Measurements from ENCODE around the gene ADD3. TPM values are rescaled to one million over a fixed set of nuclear protein-coding genes. Genes with fewer than 3 reads are reported as not detected.

The ADD3 gene, protein sequence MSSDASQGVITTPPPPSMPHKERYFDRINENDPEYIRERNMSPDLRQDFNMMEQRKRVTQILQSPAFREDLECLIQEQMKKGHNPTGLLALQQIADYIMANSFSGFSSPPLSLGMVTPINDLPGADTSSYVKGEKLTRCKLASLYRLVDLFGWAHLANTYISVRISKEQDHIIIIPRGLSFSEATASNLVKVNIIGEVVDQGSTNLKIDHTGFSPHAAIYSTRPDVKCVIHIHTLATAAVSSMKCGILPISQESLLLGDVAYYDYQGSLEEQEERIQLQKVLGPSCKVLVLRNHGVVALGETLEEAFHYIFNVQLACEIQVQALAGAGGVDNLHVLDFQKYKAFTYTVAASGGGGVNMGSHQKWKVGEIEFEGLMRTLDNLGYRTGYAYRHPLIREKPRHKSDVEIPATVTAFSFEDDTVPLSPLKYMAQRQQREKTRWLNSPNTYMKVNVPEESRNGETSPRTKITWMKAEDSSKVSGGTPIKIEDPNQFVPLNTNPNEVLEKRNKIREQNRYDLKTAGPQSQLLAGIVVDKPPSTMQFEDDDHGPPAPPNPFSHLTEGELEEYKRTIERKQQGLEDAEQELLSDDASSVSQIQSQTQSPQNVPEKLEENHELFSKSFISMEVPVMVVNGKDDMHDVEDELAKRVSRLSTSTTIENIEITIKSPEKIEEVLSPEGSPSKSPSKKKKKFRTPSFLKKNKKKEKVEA
- polyA plus RNA-seq (ENCODE audit: insufficient read length in 4 of 4), result 100 to 1,000 TPM; 230 to 315 (median 268) TPM

DNA sequence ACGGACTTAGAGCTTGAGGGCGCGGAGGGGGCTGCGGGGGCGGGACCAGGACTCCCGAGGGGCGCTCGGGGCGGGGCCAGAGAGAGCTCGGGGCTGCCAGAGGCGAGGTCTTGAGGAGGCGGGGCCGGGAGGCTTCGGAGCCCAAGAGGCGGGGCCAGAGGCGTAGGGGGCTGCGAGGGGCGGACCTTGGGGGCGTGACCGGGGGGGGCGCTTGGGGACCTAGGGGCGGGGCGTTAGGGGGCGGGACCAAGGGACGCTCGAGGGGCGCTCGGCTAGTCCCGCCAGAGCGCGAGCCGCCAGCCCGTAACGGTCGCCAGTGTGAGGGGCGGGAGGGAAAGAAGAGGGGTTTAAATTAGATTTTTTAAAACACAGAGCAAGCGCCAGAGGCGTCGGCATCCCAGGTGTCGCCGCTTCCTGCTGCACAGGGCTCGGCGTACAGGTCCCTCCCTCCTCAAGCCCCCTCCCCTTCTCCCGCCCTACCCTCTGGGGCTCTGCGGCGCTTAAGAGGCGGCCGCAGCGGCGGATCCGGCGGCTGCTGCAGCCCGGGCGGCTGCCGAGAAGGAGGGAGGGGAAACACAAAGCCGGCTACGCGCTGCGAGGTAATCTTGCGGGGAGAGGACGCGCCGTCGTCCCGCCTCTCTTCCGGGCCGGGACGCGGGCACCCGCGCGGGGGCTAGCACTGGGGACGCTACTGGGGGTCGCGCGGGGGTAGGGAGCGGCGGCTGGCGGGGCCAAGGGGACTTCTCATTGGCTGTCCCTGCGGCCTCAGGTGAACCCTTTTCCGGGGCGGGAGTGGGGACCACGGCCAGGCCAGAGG lies at the start of gene ADD3:
ADD3 (plus strand) TSS at position 284 of the 817 bp plus-strand sequence. CDS start 92,670 bp downstream, outside the sequence.
- peak; percentile 86 to 94 (median 90) for DNase-seq (ENCODE audit: low read depth in 4 of 4, low spot score in 2 of 4)

GRCh38 chr10:109958059-109958458 lies 49.7 kb upstream of the ADD3 start:
- DNase-seq (ENCODE audit: low read depth in 4 of 4, low spot score in 2 of 4), result no peak

DNA sequence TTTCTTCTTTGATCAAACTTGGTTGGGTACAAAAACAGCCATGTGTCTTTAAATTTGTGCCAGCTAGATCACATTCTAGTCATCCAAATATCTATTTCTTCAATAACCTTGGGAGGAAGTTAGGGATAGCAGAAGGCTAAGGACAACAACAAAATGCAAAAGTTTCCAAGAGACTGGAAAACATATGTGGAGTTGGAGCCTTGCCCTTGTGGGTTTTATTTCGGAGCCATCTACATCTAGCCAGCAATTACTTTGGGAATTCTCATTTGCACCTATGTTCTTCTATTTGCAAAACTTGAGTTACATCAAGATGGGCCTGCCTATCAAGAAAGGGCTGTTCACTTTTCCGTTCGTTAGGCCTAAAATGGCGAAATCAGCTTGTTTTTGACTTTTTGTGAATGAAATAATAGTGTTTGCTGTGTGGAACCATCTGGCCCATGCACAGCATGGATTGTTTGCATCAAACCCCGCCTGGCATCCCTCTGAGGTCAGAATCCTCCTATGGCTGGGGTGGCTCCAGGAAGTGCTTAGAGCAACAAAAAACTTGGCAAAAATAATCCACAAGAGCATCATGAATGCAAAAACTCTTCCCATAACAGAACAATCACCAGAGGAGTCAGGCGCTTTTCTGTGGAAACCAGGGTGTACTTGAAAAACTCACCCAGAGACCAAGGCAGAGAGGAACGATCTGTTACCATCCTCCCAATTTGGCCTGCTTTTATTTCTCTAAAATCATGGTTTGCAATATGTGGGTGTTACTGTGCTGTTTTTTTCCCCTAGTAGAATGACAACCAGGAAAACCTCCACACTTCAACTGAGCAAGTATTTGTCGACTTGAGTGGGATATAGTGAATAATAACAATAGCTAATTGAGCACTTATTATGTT lies 48.3 kb upstream of the ADD3 start:
- no peak for DNase-seq (ENCODE audit: low read depth in 4 of 4, low spot score in 2 of 4)

GRCh38 chr10:109960682-109961081 lies 47.1 kb upstream of the ADD3 start:
- no peak for DNase-seq (ENCODE audit: low read depth in 4 of 4, low spot score in 2 of 4)

GRCh38 chr10:109961174-109962001 lies 46.4 kb upstream of the ADD3 start:
- no peak for DNase-seq (ENCODE audit: low read depth in 4 of 4, low spot score in 2 of 4)

- DNase-seq (ENCODE audit: low read depth in 4 of 4, low spot score in 2 of 4), result no peak
These were observed 45.5 kb upstream of the ADD3 start for GRCh38 chr10:109962247-109962646.

- no peak for DNase-seq (ENCODE audit: low read depth in 4 of 4, low spot score in 2 of 4)
These were observed 44.3 kb upstream of the ADD3 start for GRCh38 chr10:109963439-109963838.

DNA sequence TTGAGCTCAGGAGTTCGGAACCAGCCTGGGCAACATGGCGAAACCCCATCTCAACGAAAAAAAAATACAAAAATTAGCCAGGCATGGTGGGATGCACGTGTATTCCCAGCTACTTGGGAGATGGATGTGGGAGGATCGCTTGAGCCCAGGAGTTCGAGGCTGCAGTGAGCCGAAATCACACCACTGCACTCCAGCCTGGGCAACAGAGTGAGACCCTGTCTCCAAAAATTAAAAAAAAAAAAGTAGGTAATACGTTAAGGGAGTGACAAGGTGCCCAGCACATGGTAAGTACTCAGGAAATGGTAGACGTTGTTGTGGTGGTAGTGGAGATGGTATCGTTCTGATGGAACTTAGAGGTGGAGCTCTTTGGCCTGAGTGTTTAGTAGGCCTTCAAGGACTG lies 43.5 kb upstream of the ADD3 start:
- no peak for DNase-seq (ENCODE audit: low read depth in 4 of 4, low spot score in 2 of 4)

DNA sequence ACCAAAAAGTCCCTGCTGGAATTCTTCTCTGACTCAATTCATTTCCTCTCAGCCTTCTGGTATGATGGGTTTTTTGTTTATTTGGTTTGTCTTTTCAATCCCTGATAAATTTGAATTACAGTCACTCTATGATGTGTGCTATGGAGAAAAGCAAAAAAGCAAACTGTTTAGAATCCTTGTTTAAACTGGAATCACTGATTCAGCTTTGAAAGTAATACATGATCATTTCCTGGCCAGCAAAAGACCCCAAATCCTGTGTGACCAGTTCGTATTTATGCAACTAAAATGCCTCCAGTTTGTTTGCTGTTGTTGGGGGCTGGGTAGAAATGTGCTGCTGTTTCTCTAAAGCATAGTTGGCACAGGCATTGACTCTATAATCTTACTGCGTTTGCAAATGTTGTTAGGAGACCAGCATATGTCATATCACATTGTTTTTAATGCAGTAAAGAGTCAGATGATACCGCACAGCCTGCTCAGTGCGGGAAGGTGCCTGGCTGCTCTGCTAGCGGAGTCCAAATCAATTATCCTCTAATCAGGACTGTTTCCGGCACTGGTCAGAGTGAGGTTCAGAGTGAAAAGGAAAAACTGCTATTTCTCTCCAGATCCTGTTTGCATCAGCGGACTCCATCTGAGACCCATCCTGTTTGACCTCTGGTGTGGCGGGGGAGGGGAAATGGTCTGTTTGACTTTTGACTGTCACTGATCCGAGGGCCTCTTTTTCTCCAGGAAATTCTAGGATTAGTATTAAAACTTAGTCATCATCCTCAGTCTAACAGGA lies 40.6 kb upstream of the ADD3 start:
- no peak for DNase-seq (ENCODE audit: low read depth in 4 of 4, low spot score in 2 of 4)

- no peak for DNase-seq (ENCODE audit: low read depth in 4 of 4, low spot score in 2 of 4)
These were observed 40.1 kb upstream of the ADD3 start for GRCh38 chr10:109967739-109968088.

DNA sequence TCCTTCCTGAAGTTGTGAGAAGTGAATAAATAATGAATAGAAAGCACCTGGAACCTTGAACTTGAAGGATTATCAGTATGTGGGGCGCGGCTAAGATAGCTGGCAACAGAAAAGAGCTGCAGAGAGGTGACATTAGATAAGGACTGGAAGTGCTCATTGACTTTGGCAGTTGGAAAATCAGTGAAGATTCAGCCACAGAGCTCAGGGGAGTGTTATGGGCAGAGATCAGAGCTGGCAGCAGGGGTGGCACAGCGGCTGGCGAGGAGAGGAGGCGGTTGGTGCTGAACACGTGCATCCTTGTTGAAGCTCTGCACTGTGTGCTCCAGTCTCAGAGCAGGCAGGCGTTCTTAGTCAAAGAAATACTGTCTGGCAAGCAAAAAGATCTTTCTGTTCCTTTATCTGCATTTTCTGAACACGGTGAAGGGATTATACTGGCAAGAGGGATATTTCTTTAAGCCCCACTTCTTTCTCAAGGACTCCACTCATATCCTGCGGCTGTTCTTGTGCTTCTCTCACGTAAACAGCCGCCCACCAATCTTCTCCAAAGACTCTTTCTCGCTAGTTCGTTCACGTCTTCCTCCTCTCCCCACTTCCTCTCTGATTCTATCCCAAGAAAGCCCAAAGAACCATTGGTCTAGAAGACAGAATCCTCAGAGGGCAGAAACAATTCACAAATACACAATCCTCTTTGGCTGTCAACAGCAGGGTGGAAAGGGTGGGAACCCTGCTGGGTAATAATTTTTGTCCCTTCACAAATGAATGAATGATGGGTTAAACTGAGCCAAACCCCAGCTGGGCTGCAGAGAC lies 38.6 kb upstream of the ADD3 start:
- DNase-seq (ENCODE audit: low read depth in 4 of 4, low spot score in 2 of 4), result no peak

DNA sequence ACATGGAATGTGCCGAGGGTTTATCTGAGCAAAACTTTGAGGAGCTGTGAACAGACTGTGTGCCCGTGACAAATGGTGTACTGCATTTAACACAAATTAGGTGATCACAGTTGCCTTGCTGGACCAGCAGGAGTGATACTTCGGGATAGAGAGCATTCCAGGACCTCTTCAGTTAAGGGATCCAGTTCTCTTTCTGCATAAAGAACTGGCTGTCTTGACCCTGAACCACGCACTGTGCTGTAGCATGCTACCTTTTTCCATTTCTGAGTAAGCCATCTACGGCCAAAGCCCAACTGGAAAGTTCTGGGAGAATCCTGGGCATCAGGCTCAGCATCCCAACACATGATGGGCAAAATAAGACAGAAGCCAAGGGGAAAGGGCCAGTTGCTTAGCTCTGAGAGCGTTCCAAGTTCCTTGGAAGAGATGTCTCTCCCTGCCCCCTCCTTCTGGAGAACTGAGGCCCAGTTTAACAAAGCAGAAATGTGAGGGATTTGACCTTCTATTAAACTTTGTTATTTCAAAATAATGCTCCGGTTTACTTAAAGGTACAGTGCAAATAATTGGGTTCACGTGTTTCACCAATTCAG lies 37.9 kb upstream of the ADD3 start:
- DNase-seq (ENCODE audit: low read depth in 4 of 4, low spot score in 2 of 4), result no peak

GRCh38 chr10:109971634-109972033 lies 36.1 kb upstream of the ADD3 start:
- no peak for DNase-seq (ENCODE audit: low read depth in 4 of 4, low spot score in 2 of 4)

- DNase-seq (ENCODE audit: low read depth in 4 of 4, low spot score in 2 of 4), result no peak
These were observed 35.3 kb upstream of the ADD3 start for GRCh38 chr10:109972372-109973001.

DNA sequence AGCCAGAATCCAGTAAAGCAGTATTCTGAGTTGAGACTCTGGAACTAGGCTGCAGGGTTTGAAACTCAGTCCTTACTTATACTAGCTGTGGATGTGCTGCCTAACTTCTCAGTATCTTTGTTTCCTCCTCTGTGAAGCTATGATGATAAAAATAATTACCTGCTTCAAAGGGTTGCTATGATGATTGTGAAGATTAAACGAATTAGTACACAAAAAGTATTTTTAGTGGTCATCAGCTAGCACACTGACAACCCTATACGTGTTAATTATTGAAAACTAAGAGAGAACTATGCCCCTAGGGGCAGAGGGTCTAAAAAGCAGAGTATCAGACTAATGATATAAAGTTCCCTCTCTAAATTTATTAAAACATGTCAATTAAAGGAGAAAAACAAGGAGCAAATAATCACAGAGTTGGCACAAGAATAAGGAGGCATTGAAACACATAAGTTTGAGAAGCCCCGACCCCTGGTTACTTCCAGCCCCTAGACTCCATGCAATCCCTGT lies 34.4 kb upstream of the ADD3 start:
- DNase-seq (ENCODE audit: low read depth in 4 of 4, low spot score in 2 of 4), result no peak

DNA sequence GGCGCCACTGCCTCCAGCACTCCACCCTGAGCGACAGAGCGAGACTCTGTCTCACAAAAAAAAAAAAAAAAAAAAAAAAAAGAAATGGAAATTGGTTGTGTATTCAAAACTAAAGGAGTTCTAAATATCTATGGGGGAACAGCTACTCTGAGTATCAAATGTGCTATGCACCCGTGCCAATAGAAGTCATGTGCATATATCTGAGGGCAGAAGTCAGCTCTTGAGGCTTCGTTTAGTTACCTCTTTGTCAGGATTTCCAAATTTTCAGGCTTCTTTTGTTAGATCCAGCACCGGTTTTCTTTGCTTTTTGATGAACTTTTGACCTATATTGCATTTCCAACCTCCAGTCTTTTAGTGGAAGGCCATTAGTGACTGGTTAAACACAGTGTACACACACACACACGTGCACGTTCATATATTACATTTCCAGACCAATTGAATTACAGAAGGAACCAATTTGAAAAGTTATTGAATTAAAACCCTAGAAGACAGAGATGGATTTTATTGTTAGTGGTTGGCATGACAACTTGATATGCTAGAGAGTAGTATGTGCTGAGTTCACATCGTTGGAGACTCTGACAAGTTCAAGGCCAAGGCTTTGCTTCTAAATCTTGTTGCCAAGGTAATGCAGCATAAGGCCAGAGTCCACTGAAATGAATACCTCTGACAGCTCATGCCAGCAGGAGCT lies 33.1 kb upstream of the ADD3 start:
- no peak for DNase-seq (ENCODE audit: low read depth in 4 of 4, low spot score in 2 of 4)
